ENCODE data around the gene FARSA. TPM values are rescaled to one million over a fixed set of nuclear protein-coding genes. Genes with fewer than 3 reads are reported as not detected.

The FARSA gene
- total RNA-seq, 2 donors from 2014 or later, result 63.4 to 70.4 TPM

DNA sequence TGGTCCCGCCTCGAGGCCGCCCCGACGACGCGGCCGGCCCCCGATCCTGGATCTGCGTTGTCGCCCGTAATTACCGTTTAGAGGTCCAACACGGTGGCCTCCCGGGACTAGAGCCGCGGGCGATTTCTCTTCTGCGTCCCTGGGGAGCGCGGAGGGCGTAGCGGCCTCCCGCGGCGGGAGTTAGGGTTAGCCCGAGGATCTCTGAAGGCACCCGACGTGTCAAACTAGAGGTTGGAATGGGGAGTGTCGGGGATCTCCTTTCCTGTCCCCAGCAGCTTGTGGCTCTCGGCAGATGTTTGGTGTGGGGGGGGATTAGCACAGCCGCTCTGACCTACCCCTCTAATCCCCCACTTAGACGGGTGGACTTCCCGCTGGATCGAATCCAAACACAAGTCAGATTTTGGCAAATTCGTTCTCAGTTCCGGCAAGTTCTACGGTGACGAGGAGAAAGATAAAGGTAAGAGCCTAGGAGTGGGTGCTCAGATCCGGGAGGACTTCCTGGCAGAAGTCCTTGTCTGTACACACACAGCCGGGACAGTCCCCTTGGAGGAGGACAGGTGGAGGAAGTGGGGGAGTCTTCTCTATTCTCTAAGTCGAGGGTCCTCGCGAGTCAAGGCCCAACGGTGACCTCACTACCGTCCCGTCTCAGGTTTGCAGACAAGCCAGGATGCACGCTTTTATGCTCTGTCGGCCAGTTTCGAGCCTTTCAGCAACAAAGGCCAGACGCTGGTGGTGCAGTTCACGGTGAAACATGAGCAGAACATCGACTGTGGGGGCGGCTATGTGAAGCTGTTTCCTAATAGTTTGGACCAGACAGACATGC lies 5.5 kb upstream of the FARSA start:
- ATAC-seq (replicated peaks in 1 of 2) (peak; percentile 0 to 6), DNase-seq (peak; percentile 41 to 42)
- peaks cover 81% of the 10 kb centered on the region for H3K4me1 Mint-ChIP-seq (ENCODE audit: low read depth)
- H3K36me3 Mint-ChIP-seq (ENCODE audit: insufficient read depth in 2 of 2), result peaks cover 24 to 42% of the 10 kb centered on the region in 2 donors
- peak overlapping the region; percentile 96 to 100 for H3K4me3 Mint-ChIP-seq
- H3K9me3 Mint-ChIP-seq, result no peaks in the 10 kb centered on the region
- H3K27ac Mint-ChIP-seq, result peak overlapping the region; percentile 94
- H3K27me3 Mint-ChIP-seq (ENCODE audit: low read depth), result no peaks in the 10 kb centered on the region

DNA sequence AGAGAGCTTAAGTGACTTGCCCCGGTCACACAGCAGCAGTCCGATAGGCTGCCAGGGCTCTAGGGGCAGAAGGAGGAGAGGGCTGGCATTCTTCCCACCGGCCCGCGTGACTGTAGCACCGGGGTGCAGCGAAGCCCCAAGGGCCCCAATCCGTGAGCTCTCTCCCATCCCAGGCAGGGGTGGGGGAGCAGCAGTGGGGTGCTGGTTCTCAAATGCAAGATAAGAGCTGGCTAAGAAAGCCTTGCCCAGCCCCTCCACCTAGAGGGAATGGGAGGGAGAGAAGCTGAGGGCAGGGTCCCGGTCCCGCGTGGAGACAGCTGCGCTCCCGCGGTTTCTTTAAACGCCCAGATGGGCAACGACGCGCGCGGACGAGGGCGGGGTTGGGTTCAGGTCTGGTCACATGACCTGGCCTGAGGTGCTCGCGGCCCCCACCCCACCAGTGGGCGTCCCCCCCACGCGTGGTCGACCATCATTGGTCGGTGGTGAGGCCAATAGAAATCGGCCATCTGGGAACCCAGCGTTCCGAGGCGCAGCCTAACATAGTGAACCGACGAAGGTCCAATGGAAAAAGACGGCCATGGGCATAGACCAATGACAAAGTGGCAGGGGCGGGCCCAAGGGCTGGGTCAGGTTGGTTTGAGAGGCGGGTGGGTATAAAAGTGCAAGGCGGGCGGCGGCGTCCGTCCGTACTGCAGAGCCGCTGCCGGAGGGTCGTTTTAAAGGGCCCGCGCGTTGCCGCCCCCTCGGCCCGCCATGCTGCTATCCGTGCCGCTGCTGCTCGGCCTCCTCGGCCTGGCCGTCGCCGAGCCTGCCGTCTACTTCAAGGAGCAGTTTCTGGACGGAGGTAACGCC lies 4.6 kb upstream of the FARSA start, which contains the start of gene CALR:
TSS of gene CALR (plus strand) at position 683 of the 852 bp plus-strand sequence. CDS start at position 754, 71 bp downstream.
- Mint-ChIP-seq H3K27me3 (ENCODE audit: low read depth) (no peaks in the 10 kb centered on the region), H3K9me3 (no peaks in the 10 kb centered on the region), H3K4me3 (peak within 1 kb of the TSS; percentile 96 to 100), H3K4me1 (ENCODE audit: low read depth) (peaks cover 78% of the 10 kb centered on the region), H3K27ac (peak within 1 kb of the TSS; percentile 94), H3K36me3 (ENCODE audit: insufficient read depth in 2 of 2) (peaks cover 20 to 40% of the 10 kb centered on the region in 2 donors)
- ATAC-seq (replicated peaks in 1 of 2) (peak; percentile 89 to 90), DNase-seq (peak; percentile 99 to 100)

DNA sequence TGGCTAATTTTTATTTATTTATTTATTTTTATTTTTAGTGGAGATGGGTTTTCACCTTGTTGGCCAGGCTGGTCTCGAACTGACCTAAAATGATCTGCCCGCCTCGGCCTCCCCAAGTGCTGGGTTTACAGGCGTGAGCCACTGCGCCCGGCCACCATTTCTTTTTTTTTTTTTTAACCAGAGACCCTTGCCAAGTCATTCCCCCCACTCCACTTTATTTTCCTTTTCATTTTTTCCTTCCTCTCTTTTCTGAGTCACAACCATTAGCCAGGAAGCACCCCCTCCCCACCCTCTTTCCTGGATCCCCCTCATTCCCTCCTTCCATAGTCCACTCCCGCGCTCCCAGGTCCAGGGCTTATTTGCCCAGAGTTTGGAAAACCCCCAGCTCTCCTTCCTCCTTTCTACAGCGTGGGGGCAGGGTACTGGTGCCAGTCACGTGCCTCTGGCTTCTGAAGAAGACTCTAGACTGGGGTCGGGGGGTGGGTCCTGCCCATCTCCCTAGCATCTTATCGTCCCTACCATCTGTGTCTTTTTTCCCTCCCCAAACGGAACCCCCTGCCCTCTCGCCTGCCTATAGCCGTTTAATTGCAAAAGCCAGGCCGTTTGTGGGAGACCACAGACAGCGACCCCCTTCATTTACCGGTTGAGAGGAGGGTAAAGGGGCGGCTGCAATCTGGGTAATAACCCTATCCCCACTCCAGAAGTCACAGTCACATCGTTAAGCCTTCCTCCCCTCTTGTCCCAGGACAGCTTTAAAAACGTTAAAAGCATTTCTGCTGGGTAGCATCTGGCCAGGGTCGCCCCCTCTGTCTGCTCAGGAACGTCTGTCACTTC lies 3.8 kb upstream of the FARSA start:
- Mint-ChIP-seq H3K4me3 (peak overlapping the region; percentile 96 to 100), H3K9me3 (no peaks in the 10 kb centered on the region), H3K4me1 (ENCODE audit: low read depth) (peaks cover 78% of the 10 kb centered on the region), H3K27me3 (ENCODE audit: low read depth) (no peaks in the 10 kb centered on the region), H3K27ac (peak overlapping the region; percentile 75), H3K36me3 (ENCODE audit: insufficient read depth in 2 of 2) (peaks cover 22 to 39% of the 10 kb centered on the region in 2 donors)
- no peak for ATAC-seq (replicated peaks in 1 of 2)
- peak in 1 of 2 donors; percentile 33 for DNase-seq

DNA sequence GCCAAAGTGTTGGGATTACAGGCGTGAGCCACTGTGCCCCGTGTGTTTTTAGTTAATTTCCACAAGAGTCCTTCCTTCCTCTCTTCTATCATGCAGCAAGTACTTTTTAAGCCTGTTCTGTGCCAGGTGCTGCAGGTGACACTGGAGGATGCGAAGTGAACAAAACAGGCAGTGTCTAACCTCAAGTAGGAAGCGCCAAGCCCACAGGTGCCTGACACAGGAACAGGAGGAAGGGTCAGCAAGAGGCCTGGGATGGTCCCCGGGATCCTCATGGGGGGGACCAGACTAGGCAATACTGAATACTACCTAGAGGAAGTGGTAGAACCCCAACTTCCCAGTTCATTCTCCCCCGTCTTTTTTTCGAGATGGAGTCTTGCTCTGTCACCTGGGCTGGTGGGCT lies 3.1 kb upstream of the FARSA start:
- no peak for ATAC-seq (replicated peaks in 1 of 2)
- peak overlapping the region; percentile 24 to 57 for H3K4me3 Mint-ChIP-seq
- H3K4me1 Mint-ChIP-seq (ENCODE audit: low read depth), result peaks cover 76% of the 10 kb centered on the region
- H3K9me3 Mint-ChIP-seq, result no peaks in the 10 kb centered on the region
- H3K27ac Mint-ChIP-seq, result no peak overlapping the region
- no peak for DNase-seq
- H3K27me3 Mint-ChIP-seq (ENCODE audit: low read depth), result no peaks in the 10 kb centered on the region
- H3K36me3 Mint-ChIP-seq (ENCODE audit: insufficient read depth in 2 of 2), result peaks cover 20 to 33% of the 10 kb centered on the region in 2 donors

DNA sequence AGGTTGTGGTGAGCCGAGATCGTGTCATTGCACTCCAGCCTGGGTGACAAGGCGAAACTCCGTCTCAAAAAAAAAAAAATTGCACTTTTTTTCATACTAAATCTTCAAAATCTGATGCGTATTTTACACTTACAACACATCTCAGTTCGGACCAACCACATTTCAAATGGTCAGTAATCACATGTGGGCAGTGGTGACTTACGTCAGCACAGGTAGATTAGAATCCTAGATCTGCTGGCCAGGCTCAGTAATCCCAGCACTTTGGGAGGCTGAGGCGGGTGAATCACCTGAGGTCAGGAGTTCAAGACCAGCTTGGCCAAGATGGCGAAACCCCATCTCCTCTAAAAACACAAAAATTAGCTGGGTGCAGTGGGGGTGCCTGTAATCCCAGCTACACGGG lies 1.6 kb upstream of the FARSA start:
- H3K36me3 Mint-ChIP-seq (ENCODE audit: insufficient read depth in 2 of 2), result peaks cover 15 to 25% of the 10 kb centered on the region in 2 donors
- H3K9me3 Mint-ChIP-seq, result no peaks in the 10 kb centered on the region
- H3K27ac Mint-ChIP-seq, result no peak overlapping the region
- no peak overlapping the region for H3K4me3 Mint-ChIP-seq
- DNase-seq (no peak), ATAC-seq (replicated peaks in 1 of 2) (no peak)
- H3K27me3 Mint-ChIP-seq (ENCODE audit: low read depth), result no peaks in the 10 kb centered on the region
- peaks cover 67% of the 10 kb centered on the region for H3K4me1 Mint-ChIP-seq (ENCODE audit: low read depth)

DNA sequence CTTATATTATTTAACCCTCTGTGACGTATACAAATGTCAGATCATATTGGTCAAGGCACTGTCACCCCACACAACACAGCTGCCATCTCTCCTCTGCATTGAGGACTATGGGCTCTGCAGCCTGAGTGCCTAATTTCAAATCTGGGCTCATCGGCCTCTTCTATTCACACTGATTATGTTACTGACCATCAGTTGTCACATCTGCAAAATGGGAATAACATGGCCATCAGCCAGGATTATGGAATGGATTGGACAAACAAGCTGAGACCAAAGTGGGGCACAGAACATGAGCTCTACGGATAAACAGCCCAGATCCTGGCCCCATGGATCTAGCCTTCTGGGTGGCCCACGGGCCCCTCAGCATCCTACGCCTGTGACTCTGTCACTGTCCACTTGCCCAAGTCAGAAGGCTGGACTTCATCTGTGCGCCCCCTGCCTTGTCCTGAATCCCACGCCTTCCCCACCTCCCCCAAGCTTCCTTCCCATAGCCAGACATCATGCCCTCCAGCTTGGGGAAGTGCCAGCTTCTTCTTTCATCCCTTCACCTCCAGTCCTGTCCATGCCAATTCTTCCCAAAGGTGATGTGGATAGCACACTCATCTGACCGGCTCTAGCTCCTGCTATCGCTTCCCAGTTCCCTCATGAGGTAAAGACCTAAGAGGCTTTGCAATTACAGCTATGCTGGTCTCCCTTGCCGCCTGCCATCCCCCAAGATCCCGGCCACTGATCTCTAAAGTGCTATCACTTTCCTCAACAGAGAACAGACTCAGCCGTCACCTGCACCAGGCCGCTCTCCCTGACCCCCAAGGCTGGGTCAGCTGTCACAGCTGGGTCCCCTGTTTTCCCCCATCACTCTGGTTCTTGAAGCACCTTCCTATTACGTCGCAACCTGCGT lies 872 bp downstream of the FARSA start:
- Mint-ChIP-seq H3K9me3 (no peaks in the 10 kb centered on the region), H3K4me3 (peak overlapping the region; percentile 93), H3K27ac (peak overlapping the region; percentile 89), H3K36me3 (ENCODE audit: insufficient read depth in 2 of 2) (peaks cover 6 to 19% of the 10 kb centered on the region in 2 donors), H3K27me3 (ENCODE audit: low read depth) (no peaks in the 10 kb centered on the region), H3K4me1 (ENCODE audit: low read depth) (peaks cover 45% of the 10 kb centered on the region)
- peak in 1 of 2 donors; percentile 35 for DNase-seq
- no peak for ATAC-seq (replicated peaks in 1 of 2)

DNA sequence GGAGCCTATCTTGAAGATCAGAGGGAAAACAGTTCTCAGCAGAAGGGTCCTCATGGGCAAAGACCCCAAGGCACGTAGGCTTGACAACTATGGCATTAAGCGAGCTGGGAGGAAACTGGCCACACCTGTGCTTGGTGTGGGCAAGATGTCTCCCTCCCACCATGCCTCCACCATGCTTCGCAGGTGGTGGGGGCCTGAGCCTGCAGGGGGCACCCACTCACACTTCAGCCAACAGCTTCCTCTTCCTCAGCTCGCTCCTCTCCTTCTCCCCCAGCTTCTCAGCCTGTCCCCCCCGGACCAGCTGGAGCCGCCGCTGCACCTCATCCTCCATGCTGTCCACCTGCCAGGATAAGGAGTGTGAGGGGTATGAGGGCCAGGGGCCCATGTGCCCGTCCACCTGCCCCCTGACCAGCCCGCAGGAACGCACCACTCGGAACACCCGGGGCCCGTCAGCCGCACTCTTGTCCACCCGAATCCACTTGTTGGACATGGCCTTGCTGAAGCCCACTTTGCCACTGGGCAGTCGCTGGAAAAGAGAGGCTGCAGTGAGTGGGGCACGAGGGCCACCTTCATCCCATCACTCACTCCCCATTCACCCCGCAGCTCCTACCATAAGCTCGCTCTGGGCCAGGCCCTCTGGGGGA lies 3.4 kb downstream of the FARSA start:
- Mint-ChIP-seq H3K9me3 (no peaks in the 10 kb centered on the region), H3K4me3 (no peak overlapping the region), H3K27me3 (ENCODE audit: low read depth) (no peaks in the 10 kb centered on the region), H3K27ac (no peak overlapping the region), H3K4me1 (ENCODE audit: low read depth) (peaks cover 30% of the 10 kb centered on the region), H3K36me3 (ENCODE audit: insufficient read depth in 2 of 2) (peaks cover 9 to 34% of the 10 kb centered on the region in 2 donors)
- DNase-seq, result no peak
- ATAC-seq (replicated peaks in 1 of 2), result no peak

DNA sequence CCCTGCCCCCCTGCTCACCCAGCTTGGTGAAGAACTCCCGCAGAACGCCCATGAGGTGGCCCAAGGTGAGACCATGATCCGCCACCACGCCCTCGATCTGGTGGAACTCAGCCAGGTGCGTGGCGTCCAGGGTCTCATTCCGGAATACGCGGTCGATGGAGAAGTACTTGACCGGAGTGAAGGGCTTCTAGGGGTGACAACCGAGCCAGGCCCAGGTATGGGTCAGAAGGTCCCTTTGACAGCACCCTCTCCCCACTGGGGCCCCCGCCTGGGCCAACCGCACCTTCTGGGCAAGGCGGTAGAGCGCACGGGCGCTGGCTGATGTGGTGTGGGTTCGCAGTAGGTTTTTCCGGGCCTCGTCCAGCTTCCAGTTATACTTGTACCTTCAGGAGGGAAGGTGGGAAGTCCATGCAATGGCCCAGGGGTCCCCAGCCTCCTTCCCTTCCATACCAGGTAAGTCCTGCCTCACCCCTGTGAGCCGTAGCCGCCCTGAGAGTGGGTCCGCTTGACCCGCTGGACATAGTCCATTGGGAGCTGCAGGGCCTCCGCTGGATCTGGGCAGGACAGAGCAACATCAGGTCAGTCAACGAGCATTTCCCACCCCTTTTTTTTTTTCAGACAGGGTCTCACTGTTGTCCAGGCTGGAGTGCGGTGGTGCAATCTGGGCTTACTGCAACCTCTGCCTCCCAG lies 8.7 kb downstream of the FARSA start:
- Mint-ChIP-seq H3K4me3 (no peak overlapping the region), H3K36me3 (ENCODE audit: insufficient read depth in 2 of 2) (peaks cover 9 to 36% of the 10 kb centered on the region in 2 donors), H3K27me3 (ENCODE audit: low read depth) (no peaks in the 10 kb centered on the region), H3K4me1 (ENCODE audit: low read depth) (no peaks in the 10 kb centered on the region), H3K27ac (no peak overlapping the region), H3K9me3 (no peaks in the 10 kb centered on the region)
- no peak for DNase-seq
- no peak for ATAC-seq (replicated peaks in 1 of 2)

DNA sequence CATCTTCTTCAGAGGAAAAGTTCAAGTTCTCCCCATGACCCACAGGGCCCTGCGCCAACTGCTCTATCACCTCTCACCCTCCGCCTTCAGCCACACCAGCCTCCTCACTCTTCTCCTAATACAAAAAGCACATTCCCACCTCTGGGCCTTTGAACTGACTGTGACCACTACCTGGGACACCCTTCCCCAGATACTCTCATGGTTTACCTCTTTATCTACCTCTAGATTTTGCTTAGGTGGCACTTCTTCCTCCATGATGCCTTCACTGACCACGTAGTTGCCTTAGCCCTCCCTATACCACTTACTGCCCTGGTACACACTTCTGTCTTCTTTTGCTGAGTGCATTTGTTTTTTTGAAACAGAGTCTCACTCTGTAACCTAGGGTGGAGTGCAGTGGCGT lies 10.6 kb downstream of the FARSA start:
- Mint-ChIP-seq H3K9me3 (no peaks in the 10 kb centered on the region), H3K27me3 (ENCODE audit: low read depth) (no peaks in the 10 kb centered on the region), H3K4me1 (ENCODE audit: low read depth) (peaks cover 14% of the 10 kb centered on the region), H3K36me3 (ENCODE audit: insufficient read depth in 2 of 2) (peaks cover 8 to 27% of the 10 kb centered on the region in 2 donors), H3K4me3 (no peak overlapping the region), H3K27ac (no peak overlapping the region)
- no peak for DNase-seq
- no peak for ATAC-seq (replicated peaks in 1 of 2)

DNA sequence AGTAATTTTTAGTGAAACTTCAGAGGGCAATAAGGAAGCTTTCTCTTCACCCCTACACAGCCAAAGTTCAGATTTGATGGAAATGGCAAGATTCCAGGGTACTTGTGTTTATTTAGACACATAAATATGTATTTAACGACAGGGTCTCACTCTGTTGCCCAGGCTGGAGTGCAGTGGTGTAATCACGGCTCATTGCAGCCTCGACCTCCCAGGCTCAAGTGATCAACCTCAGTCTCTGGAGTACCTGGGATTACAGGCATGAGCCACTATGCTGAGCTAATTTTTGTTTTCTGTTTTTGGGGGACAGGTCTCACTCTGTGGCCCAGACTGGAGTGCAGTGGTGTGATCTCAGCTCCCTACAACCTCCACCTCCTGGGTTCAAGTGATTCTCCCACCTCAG lies 12.5 kb downstream of the FARSA start:
- peak overlapping the region; percentile 42 for H3K27ac Mint-ChIP-seq
- no peaks in the 10 kb centered on the region for H3K27me3 Mint-ChIP-seq (ENCODE audit: low read depth)
- DNase-seq (no peak), ATAC-seq (replicated peaks in 1 of 2) (no peak)
- H3K4me3 Mint-ChIP-seq, result no peak overlapping the region
- peaks cover 14% of the 10 kb centered on the region for H3K4me1 Mint-ChIP-seq (ENCODE audit: low read depth)
- H3K9me3 Mint-ChIP-seq, result no peaks in the 10 kb centered on the region
- H3K36me3 Mint-ChIP-seq (ENCODE audit: insufficient read depth in 2 of 2), result peaks cover 5 to 15% of the 10 kb centered on the region in 2 donors

DNA sequence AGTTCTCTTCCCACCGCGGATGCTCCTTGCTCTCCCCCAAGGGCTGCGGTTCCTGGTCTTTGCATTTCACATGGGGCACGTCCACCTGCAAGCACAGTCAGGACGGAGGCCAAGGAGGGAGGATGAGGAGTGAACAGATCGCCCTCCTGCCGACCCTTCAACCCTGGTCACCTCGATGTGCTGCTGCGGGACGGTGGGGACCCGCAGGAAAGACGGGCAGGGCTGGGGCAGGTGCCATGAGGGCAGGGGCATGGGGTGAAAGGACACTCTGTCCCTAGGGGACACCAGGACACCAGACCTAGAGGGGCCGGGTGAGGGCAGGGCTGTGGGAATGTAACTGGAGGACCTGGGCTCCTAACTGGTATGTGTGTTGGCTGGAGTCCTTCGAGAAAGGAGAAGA lies 15.3 kb downstream of the FARSA start:
- Mint-ChIP-seq H3K36me3 (ENCODE audit: insufficient read depth in 2 of 2) (peaks cover 5% of the 10 kb centered on the region in 2 donors), H3K4me3 (peak overlapping the region; percentile 65 to 74), H3K4me1 (ENCODE audit: low read depth) (peaks cover 37% of the 10 kb centered on the region), H3K9me3 (no peaks in the 10 kb centered on the region), H3K27ac (peak overlapping the region; percentile 86), H3K27me3 (ENCODE audit: low read depth) (no peaks in the 10 kb centered on the region)
- DNase-seq, result no peak
- ATAC-seq (replicated peaks in 1 of 2), result no peak
